AG04450 (cell line): ENCODE results near the gene CRP. TPM values are rescaled to one million over a fixed set of nuclear protein-coding genes. Genes with fewer than 3 reads are reported as not detected.

Experiments
- CTCF ChIA-PET: fragments of 300-600, 350-600 bp; formaldehyde crosslinking; extraction: SDS; loops from one replicate; lab custom pipeline; 2022; ENCODE audit warnings: antibody characterized with exemption, inconsistent platforms; lab: Charles Lee
- POLR2A ChIA-PET: fragments of 350-600 bp; formaldehyde crosslinking; extraction: SDS; loops from one replicate; lab custom pipeline; 2021; ENCODE audit warnings: antibody characterized with exemption, inconsistent platforms; lab: Yijun Ruan, JAX
- DNase-seq: peaks from one replicate; pipeline ENCODE4 v3.0.0-alpha.2; 2011; ENCODE audit warnings: low read depth, low spot score
- H3K27ac ChIP-seq: one replicate; pipeline ENCODE4 v1.5.1; 2012; ENCODE audit warnings: low read depth, low read length, control low read depth
- H3K27me3 ChIP-seq: one replicate; pipeline ENCODE4 v1.6.0; 2012; ENCODE audit warnings: low read length; ENCODE audit not compliant: control insufficient read depth, insufficient read depth
- H3K4me3 ChIP-seq: 2 replicates; pipeline ENCODE4 v1.5.1; 2011; ENCODE audit warnings: mild to moderate bottlenecking, low read depth, low read length, control low read depth
- H3K9me3 ChIP-seq: 2 replicates; pipeline ENCODE4 v1.5.1; 2012; ENCODE audit warnings: low read length; ENCODE audit not compliant: control insufficient read depth, insufficient read depth
- CTCF ChIP-seq: IDR thresholded peaks from 2 replicates; pipeline ENCODE4 v1.5.1; 2011; ENCODE audit warnings: low read depth, low read length, control low read depth, inconsistent platforms
- polyA plus RNA-seq: library from polyadenylated mRNA; depleted of rRNA; stranded (reverse); fragments of >200 nt; gene quantifications from 2 replicates; pipeline ENCODE4 v1.2.3, GENCODE V29; 2011; rRNA removed

CRP gene
- polyA plus RNA-seq, 1 experiment: not detected

DNA sequence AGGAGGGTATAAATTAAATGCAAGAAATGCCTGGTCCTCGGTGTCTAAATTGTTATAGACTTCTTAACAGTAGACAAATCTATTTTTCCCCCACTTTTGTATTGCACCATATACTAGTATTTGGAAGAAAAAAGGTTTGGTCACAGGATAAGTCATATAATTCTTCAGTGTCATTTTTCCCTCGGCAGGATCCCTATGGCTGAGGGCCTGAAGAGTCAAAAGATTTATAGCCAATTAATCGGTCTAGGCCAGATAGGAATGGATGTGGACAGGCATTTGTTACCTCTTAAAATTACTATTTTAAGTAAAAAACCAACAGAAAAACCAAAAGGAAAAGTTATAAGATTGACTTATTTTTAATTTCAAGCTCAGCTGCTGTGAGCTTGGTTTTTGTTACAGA is 45.6 kb downstream of the CRP start:
- DNase-seq: no peak
- Histone ChIP-seq H3K27me3 (no peaks in the 10 kb centered on the region), H3K9me3 (no peaks in the 10 kb centered on the region), H3K4me3 (no peak overlapping the region), H3K27ac (no peak overlapping the region)
- ChIA-PET POLR2A (no interaction called here), CTCF (no interaction called here)
- no peak for TF ChIP-seq CTCF

GRCh38 chr1:159664247-159664646 is 50.1 kb downstream of the CRP start:
- no peaks in the 10 kb centered on the region for H3K9me3 ChIP-seq
- POLR2A ChIA-PET: no interaction called here
- no peak overlapping the region for H3K4me3 ChIP-seq
- no peak overlapping the region for H3K27ac ChIP-seq
- DNase-seq: no peak
- TF ChIP-seq CTCF: no peak
- H3K27me3 ChIP-seq: no peaks in the 10 kb centered on the region
- CTCF ChIA-PET: no interaction called here

- H3K9me3 ChIP-seq: no peaks in the 10 kb centered on the region
- no peaks in the 10 kb centered on the region for H3K27me3 ChIP-seq
- no peak for DNase-seq
- no peak overlapping the region for H3K27ac ChIP-seq
- CTCF ChIA-PET: interaction anchor here (0.5 kb wide), 1 partner anchor 1340 kb away, joined by 3 read pairs; no protein-coding TSS in a partner anchor
- no peak overlapping the region for H3K4me3 ChIP-seq
- TF ChIP-seq CTCF: no peak
- POLR2A ChIA-PET: no interaction called here
These were observed 50.8 kb downstream of the CRP start for GRCh38 chr1:159663552-159663951.

Other genes with a start within 250 kb of the CRP start
- not detected in 2 replicates for gene OR10J5, start 178.6 kb downstream of the CRP start, polyA plus RNA-seq
- gene APCS, start 126.8 kb downstream of the CRP start, polyA plus RNA-seq: not detected in 2 replicates
- 6.0 and 6.1 TPM in 2 replicates for gene DUSP23, start 66.4 kb upstream of the CRP start, polyA plus RNA-seq
- not detected in 2 replicates for gene FCRL6, start 87.8 kb upstream of the CRP start, polyA plus RNA-seq
- not detected in 2 replicates for gene SLAMF8, start 112.3 kb upstream of the CRP start, polyA plus RNA-seq
- not detected in 2 replicates for gene VSIG8, start 148.1 kb upstream of the CRP start, polyA plus RNA-seq
- gene CFAP45, start 185.6 kb upstream of the CRP start, polyA plus RNA-seq: 0.29 and 0.51 TPM in 2 replicates
- 400 and 472 TPM in 2 replicates for gene TAGLN2, start 210.9 kb upstream of the CRP start, polyA plus RNA-seq
- not detected in 2 replicates for gene IGSF9, start 231.0 kb upstream of the CRP start, polyA plus RNA-seq
- gene SLAMF9, start 239.6 kb upstream of the CRP start, polyA plus RNA-seq: 0.11 TPM in 1 of 2 replicates, not detected in the other